H9 (cell line): Measurements from ENCODE around the gene ZNF587B. TPM values are rescaled to one million over a fixed set of nuclear protein-coding genes. Genes with fewer than 3 reads are reported as not detected.
"Not testable (repeated sequence)": the region's sequence is repeated elsewhere in the genome, so short reads cannot be mapped to it uniquely, and the experiment has no call there.

Experiments
- DNase-seq: peaks from one replicate; pipeline ENCODE4 v3.0.0-alpha.2; 2017
- H2AFZ ChIP-seq: one replicate; pipeline ENCODE4 v1.6.1; 2013; ENCODE audit warnings: mild to moderate bottlenecking, low read length, control low read depth, moderate library complexity
- H2AK5ac ChIP-seq: 2 replicates; pipeline ENCODE4 v1.6.1; 2013; ENCODE audit warnings: low read length, control low read depth, mixed read lengths; ENCODE audit not compliant: insufficient read length
- H2BK120ac ChIP-seq: one replicate; pipeline ENCODE4 v1.6.1; 2013; ENCODE audit warnings: low read depth, mild to moderate bottlenecking, low read length, control low read depth, inconsistent platforms; ENCODE audit not compliant: poor library complexity, severe bottlenecking
- H2BK12ac ChIP-seq: 2 replicates; pipeline ENCODE4 v1.6.1; 2013; ENCODE audit warnings: low read length, control low read depth, mixed read lengths, low read depth; ENCODE audit not compliant: insufficient read length
- H2BK15ac ChIP-seq: 2 replicates; pipeline ENCODE4 v1.6.1; 2013; ENCODE audit warnings: low read depth, low read length, control low read depth
- H2BK20ac ChIP-seq: one replicate; pipeline ENCODE4 v1.6.1; 2013; ENCODE audit warnings: low read depth, mild to moderate bottlenecking, low read length, control low read depth, inconsistent platforms; ENCODE audit not compliant: poor library complexity, severe bottlenecking
- H2BK5ac ChIP-seq: 2 replicates; pipeline ENCODE4 v1.6.1; 2013; ENCODE audit warnings: low read length, control low read depth, mixed read lengths; ENCODE audit not compliant: insufficient read length
- H3K14ac ChIP-seq: 2 replicates; pipeline ENCODE4 v1.6.1; 2013; ENCODE audit warnings: low read length, control low read depth; ENCODE audit not compliant: insufficient read depth
- H3K18ac ChIP-seq: 2 replicates; pipeline ENCODE4 v1.6.1; 2013; ENCODE audit warnings: low read depth, mild to moderate bottlenecking, mixed read lengths, low read length, control low read depth; ENCODE audit not compliant: insufficient read length
- H3K23ac ChIP-seq: 2 replicates; pipeline ENCODE4 v1.6.1; 2013; ENCODE audit warnings: low read length, control low read depth, mixed read lengths, low read depth; ENCODE audit not compliant: insufficient read length
- H3K23me2 ChIP-seq: 2 replicates; pipeline ENCODE4 v1.6.1; 2013; ENCODE audit warnings: low read depth, mild to moderate bottlenecking, mixed read lengths, low read length, control low read depth; ENCODE audit not compliant: insufficient read length, poor library complexity, severe bottlenecking
- H3K27ac ChIP-seq: 2 replicates; pipeline ENCODE4 v1.5.1; 2013; ENCODE audit warnings: low read length, control low read depth, mixed read lengths, low read depth; ENCODE audit not compliant: insufficient read length
- H3K27me3 ChIP-seq: 2 replicates; pipeline ENCODE4 v1.6.1; 2013; ENCODE audit warnings: low read length, control low read depth, inconsistent platforms; ENCODE audit not compliant: insufficient read depth
- H3K4ac ChIP-seq: 2 replicates; pipeline ENCODE4 v1.6.1; 2013; ENCODE audit warnings: low read depth, mild to moderate bottlenecking, control low read depth, inconsistent platforms, low read length, moderate library complexity
- H3K4me1 ChIP-seq: 2 replicates; pipeline ENCODE4 v1.6.1; 2013; ENCODE audit warnings: low read length, control low read depth, inconsistent platforms; ENCODE audit not compliant: insufficient read depth
- H3K4me2 ChIP-seq: 2 replicates; pipeline ENCODE4 v1.6.1; 2013; ENCODE audit warnings: low read length, control low read depth, mixed read lengths; ENCODE audit not compliant: insufficient read length, insufficient read depth
- H3K56ac ChIP-seq: 2 replicates; pipeline ENCODE4 v1.6.1; 2013; ENCODE audit warnings: low read depth, mild to moderate bottlenecking, mixed read lengths, low read length, control low read depth; ENCODE audit not compliant: insufficient read length
- H3K79me1 ChIP-seq: 2 replicates; pipeline ENCODE4 v1.6.1; 2013; ENCODE audit warnings: low read depth, mild to moderate bottlenecking, moderate library complexity, low read length, control low read depth, inconsistent platforms; ENCODE audit not compliant: insufficient read depth, poor library complexity, severe bottlenecking
- H3K79me2 ChIP-seq: 2 replicates; pipeline ENCODE4 v1.6.1; 2013; ENCODE audit warnings: low read length, control low read depth, inconsistent platforms; ENCODE audit not compliant: insufficient read depth
- H3K9ac ChIP-seq: 2 replicates; pipeline ENCODE4 v1.6.1; 2013; ENCODE audit warnings: low read length, control low read depth, mixed read lengths; ENCODE audit not compliant: insufficient read length; ENCODE audit errors: extremely low read depth
- H3K9me3 ChIP-seq: one replicate; pipeline ENCODE4 v1.6.1; 2013; ENCODE audit warnings: low read depth, low read length, inconsistent platforms; ENCODE audit not compliant: control insufficient read depth
- H3T11ph ChIP-seq: one replicate; pipeline ENCODE4 v1.6.1; 2013; ENCODE audit warnings: mild to moderate bottlenecking, low read length, control low read depth, inconsistent platforms
- H4K20me1 ChIP-seq: one replicate; pipeline ENCODE4 v1.6.1; 2013; ENCODE audit not compliant: control insufficient read depth, insufficient read length, insufficient read depth
- H4K5ac ChIP-seq: 2 replicates; pipeline ENCODE4 v1.6.1; 2013; ENCODE audit warnings: low read depth, mild to moderate bottlenecking, mixed read lengths, low read length, control low read depth; ENCODE audit not compliant: insufficient read length
- H4K8ac ChIP-seq: replicated peaks from 2 replicates; pipeline ENCODE4 v1.6.1; 2013; ENCODE audit warnings: low read length, control low read depth, mixed read lengths, low read depth; ENCODE audit not compliant: insufficient read length
- H4K91ac ChIP-seq: 2 replicates; pipeline ENCODE4 v1.6.1; 2013; ENCODE audit warnings: low read depth, mild to moderate bottlenecking, moderate library complexity, mixed read lengths, low read length, control low read depth; ENCODE audit not compliant: insufficient read length
- H3K27ac Mint-ChIP-seq, 3 experiments: 2 replicates in 2 of 3; 3 replicates in 1 of 3; pipeline ENCODE4 v1.8.0; 2020 to 2021; ENCODE audit warnings: mixed read lengths in 3 of 3, mild to moderate bottlenecking in 1 of 3, moderate library complexity in 1 of 3
- H3K27me3 Mint-ChIP-seq: 2 replicates; pipeline ENCODE4 v1.8.0; 2021; ENCODE audit warnings: low read depth, mild to moderate bottlenecking, moderate library complexity, mixed read lengths
- H3K36me3 Mint-ChIP-seq, 3 experiments: 2 replicates in 2 of 3; 3 replicates in 1 of 3; pipeline ENCODE4 v1.8.0; 2020 to 2021; ENCODE audit warnings: low read depth in 3 of 3, mixed read lengths in 3 of 3; ENCODE audit not compliant: insufficient read depth in 1 of 3
- H3K4me1 Mint-ChIP-seq, 2 experiments: 2 replicates each; pipeline ENCODE4 v1.8.0; 2020; ENCODE audit warnings: mixed read lengths in 2 of 2
- H3K4me3 Mint-ChIP-seq, 2 experiments: 2 replicates in 1 of 2; 3 replicates in 1 of 2; pipeline ENCODE4 v1.8.0; 2020 to 2021; ENCODE audit warnings: mild to moderate bottlenecking in 2 of 2, mixed read lengths in 2 of 2, moderate library complexity in 1 of 2
- H3K9me3 Mint-ChIP-seq, 2 experiments: 2 replicates in 1 of 2; 3 replicates in 1 of 2; pipeline ENCODE4 v1.8.0; 2020; ENCODE audit warnings: mild to moderate bottlenecking in 2 of 2, mixed read lengths in 2 of 2, moderate library complexity in 1 of 2
- WGBS: extraction: QIAGEN DNeasy Blood & Tissue Kit; methylation state at CpG from one replicate; pipeline ENCODE4 v1.1.7; 2013; ENCODE audit warnings: missing lambda C conversion rate, low lambda C conversion rate, mixed read lengths; ENCODE audit not compliant: insufficient read length; ENCODE audit errors: extremely low coverage; 5-methylcytosine and 5-hydroxymethylcytosine counted together
- total RNA-seq: library from RNA; stranded (reverse); gene quantifications from 2 replicates; pipeline ENCODE4 v1.2.1, GENCODE V29; 2021

Gene ZNF587B
- total RNA-seq, 1 experiment from 2014 or later = 45.2 TPM

- not testable (repeated sequence) for H3K9me3 ChIP-seq, H3K4ac ChIP-seq, H3K27me3 Mint-ChIP-seq, H4K20me1 ChIP-seq, H2BK5ac ChIP-seq, H3K27me3 ChIP-seq, H3K4me3 Mint-ChIP-seq, H3K23me2 ChIP-seq, H3K14ac ChIP-seq, H3K18ac ChIP-seq, H3K27ac ChIP-seq, H2AFZ ChIP-seq, H4K91ac ChIP-seq, H3K56ac ChIP-seq, H3T11ph ChIP-seq, H3K9ac ChIP-seq, H3K4me2 ChIP-seq, H2BK15ac ChIP-seq, H4K5ac ChIP-seq, DNase-seq, H3K23ac ChIP-seq, H2BK20ac ChIP-seq, H3K79me1 ChIP-seq, H4K8ac ChIP-seq, H3K9me3 Mint-ChIP-seq, H2BK120ac ChIP-seq, H2AK5ac ChIP-seq, H2BK12ac ChIP-seq, H3K4me1 ChIP-seq
- Mint-ChIP-seq H3K27ac (peak overlapping the region in 1 of 3 experiments; percentile 61; a peak in 2 of 7 replicates), H3K4me1 (peaks cover 36 to 37% of the 10 kb centered on the region in 2 experiments), H3K36me3 (peaks cover 15 to 66% (median 51%) of the 10 kb centered on the region in 3 experiments)
- peaks cover 43% of the 10 kb centered on the region for H3K79me2 ChIP-seq
- no CpG with 5 or more reads among the region's 4 CpGs for WGBS
Measured at GRCh38 chr19:57823608-57824007, 6.5 kb upstream of the ZNF587B start.
